Subcutaneous adipose tissue (tissue), 4 donors: ENCODE measurements around the gene RAB5A. TPM values are rescaled to one million over a fixed set of nuclear protein-coding genes. Genes with fewer than 3 reads are reported as not detected.

Source experiments
- total RNA-seq, 4 donors: library from RNA; depleted of rRNA; stranded (reverse); fragments of >200 nt; gene quantifications; one replicate each; pipeline ENCODE4 v1.1.0, GENCODE V29; 2016
- TF ChIP-seq, protein P1 (sequence below): fragments of 450-650 bp; IDR thresholded peaks from one replicate; pipeline ENCODE4 v1.5.1; 2016; ENCODE audit warnings: low read depth, mild to moderate bottlenecking, control low read depth, antibody characterized with exemption, moderate library complexity

Gene RAB5A
- total RNA-seq, 4 donors from 2014 or later, result 70.5 to 93.2 (median 85.3) TPM

DNA sequence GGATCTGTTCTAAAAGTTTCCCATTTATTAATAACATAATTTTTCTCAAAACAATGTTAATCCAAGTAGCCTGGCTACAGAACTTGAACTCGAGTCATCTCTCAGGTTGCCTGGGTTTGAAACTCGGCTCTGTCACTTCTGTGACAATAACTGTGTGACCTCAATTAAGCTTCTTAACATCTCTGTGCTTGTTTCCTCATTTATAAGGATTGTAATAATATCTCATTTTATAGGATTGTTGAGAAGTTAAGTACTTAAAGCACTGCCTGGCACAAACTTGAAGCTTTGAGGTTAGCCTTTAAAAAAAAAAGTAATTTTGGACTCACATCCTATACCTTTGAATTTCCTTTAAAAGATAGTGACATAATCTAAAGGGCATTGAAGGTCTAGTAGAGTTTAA is 3.4 kb downstream of the RAB5A start:
- TF ChIP-seq, protein P1, sequence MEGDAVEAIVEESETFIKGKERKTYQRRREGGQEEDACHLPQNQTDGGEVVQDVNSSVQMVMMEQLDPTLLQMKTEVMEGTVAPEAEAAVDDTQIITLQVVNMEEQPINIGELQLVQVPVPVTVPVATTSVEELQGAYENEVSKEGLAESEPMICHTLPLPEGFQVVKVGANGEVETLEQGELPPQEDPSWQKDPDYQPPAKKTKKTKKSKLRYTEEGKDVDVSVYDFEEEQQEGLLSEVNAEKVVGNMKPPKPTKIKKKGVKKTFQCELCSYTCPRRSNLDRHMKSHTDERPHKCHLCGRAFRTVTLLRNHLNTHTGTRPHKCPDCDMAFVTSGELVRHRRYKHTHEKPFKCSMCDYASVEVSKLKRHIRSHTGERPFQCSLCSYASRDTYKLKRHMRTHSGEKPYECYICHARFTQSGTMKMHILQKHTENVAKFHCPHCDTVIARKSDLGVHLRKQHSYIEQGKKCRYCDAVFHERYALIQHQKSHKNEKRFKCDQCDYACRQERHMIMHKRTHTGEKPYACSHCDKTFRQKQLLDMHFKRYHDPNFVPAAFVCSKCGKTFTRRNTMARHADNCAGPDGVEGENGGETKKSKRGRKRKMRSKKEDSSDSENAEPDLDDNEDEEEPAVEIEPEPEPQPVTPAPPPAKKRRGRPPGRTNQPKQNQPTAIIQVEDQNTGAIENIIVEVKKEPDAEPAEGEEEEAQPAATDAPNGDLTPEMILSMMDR, result no peak

DNA sequence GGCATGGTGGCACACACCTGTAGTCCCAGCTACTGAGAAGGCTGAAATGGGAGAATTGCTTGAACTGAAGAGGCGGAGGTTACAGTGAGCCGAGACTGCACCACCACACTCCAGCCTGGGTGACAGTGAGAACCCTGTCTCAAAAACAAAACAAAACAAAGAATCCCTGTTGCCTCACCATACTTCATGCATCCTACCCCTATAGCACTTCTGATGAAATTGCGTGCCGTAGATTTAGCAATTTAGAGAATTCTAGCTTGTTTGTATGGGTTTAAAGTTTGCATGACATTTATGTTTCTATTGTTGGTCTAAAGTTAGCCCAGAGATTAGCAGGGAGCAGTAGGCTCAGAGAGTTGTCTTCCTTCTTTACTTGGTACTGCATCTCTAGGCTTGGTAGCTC is 7.8 kb downstream of the RAB5A start:
- TF ChIP-seq, protein P1, result no peak

DNA sequence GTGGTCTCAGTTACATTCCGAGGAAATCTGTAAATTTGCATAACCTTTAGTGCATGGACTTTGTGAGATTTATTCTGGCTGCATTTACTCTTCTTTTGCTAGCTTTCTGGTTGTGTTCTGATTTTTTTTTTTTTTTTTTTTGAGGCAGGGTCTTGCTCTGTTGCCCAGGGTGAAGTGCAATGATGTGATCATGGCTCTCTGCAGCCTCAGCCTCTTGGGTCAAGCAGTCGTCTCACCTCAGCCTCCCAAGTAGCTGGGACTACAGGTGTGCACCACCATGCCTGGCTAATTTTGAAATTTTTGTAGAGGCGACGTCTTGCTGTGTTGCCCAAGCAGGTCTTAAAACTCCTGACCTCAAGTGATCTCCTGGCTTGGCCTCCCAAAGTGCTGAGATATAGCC is 12.6 kb downstream of the RAB5A start:
- TF ChIP-seq, protein P1, result no peak

DNA sequence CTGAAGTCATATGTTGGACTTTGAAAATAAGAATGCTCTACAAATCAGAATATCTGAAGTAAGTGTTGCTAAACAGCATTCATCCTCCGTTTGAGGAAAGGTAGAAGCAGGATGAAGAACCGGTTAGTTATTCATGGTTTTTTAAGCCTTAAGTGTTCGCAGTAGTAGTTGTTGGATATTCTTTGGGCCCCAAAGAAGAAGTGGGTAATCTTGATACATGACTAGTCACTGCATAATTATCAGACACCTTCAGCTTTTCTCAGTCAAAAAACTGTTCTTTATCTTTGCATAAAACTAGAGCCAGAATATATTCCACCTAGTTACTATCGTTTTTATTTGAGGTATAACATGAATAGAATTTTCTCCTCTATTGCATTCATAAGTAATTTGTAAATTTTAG is 13.8 kb downstream of the RAB5A start:
- TF ChIP-seq, protein P1, result no peak

DNA sequence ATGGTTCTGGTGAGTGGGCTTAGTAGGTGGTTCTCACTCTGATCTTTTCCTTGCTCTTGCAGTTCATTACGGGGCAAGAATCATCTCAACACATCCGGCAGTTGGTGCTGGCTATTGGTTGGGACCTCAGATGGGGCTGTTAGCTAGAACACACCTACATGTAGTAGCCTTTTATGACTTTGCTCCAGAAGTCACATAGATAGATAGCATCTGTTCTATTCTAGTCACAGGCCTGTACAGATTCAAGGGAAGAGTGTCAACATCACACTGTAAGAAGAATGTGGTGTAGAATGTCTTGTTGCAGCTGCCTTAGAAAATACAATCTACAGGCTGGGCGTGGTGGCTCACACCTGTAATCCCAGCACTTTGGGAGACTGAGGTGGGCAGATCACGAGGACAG is 15.1 kb downstream of the RAB5A start:
- TF ChIP-seq, protein P1, result no peak

DNA sequence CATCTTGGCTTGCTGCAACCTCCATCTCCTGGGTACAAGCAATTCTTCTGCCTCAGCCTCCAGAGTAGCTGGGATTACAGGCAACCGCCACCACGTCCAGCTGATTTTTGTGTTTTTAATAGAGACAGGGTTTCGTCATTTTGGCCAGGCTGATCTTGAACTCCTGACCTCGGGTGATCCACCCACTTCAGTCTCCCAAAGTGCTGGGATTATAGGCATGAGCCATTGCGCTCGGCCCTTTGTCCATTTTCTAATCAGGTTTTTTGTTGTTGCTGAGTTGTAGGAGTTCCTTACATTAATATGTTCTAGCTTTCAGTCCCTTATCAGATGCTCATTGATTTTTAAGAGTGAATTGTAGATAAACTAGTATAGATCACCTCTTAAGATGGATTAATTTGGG is 20.3 kb downstream of the RAB5A start:
- TF ChIP-seq, protein P1, result no peak

DNA sequence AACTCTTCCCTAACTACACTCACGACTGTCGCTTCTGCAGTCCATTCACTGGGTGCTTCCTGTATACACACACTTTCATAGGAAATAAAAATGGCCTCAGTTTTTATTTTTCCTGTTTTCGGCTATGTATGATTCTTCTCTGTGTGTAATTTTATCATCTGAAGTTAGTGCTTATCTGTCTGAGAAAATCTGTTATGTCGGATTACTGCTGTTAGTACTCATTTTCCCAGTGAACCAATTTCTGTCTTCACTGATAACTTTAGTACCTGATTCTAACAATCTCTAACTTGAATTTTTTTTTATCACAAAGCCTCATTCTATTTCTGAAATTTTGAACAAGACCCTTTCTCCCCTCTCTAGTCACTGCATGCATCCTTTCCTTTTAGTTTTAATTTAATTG is 20.9 kb downstream of the RAB5A start:
- TF ChIP-seq, protein P1, result no peak

DNA sequence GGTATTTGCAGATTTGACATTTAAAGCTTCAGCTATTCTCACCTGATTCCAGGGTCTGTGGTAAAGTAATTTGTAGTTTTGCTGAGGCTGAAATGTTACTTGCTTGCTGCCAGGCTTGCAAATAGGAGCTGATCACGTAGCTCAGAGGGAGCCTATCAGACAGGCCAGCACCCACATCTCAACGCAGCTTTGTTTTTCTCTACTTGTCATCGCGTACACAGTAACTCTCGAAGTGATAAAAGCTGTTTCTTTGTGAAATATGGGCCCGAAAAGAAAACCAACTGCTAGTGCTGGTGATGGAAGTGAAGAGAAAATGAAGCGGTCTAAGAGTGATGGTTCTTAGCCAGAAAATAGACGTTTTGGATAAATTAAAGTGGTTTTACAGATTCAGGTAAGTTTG is 23.4 kb downstream of the RAB5A start:
- TF ChIP-seq, protein P1, result no peak
